GM20431 (cell line): ENCODE measurements around the gene RPS6KC1.
"Not testable (repeated sequence)": the region's sequence is repeated elsewhere in the genome, so short reads cannot be mapped to it uniquely, and the experiment has no call there.

Experiments
- in situ Hi-C: fragments of 300-500 bp; cut with MseI, MboI; formaldehyde crosslinking; loops from one replicate; pipeline ENCODE4 v1.15.0; 2020; ENCODE audit warnings: low sequenced_read_pairs; ENCODE audit not compliant: unreplicated experiment

The RPS6KC1 gene

DNA sequence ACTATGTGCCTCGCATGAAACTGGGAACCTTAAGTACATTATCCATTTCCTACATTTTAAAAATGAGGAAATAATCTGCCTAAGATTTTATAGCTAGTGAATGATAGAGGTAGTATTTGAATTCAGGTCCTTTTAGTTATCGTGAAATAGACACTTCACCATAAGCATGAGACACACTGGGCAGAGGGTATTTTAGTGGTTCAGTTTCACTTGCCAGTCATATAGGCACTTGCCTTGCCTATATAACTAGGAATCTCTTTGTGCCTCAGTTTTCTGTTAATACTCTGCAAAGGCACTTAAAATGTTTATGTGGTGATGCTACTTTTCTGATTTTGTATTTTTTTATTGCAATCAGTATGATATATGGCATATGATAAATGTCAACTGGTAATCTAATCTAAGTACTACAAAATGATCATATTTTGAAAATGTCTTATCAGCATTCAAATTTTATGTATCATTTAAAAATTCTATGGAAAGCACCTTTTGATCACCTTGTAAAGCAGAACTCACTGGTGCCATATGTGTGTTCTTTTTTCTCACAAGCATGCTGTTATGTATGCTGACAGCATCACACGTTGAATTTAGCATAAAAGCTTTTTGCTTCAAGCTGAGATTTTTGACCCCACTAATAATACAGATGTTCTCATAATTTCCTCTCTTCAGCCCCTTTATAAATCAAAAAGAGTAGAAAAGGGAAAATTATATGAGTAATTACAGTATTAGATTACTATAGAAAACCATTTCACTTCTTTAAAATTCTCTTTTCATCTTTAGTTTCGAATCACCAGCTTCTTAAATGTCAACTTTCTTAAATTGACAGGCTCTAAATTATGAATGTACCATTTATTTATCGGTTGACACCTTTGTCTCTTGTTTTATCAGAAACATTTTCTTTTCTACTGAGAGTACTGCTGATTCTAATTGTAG is 52.6 kb downstream of the RPS6KC1 start:
- in situ Hi-C loops, result no loop called here

DNA sequence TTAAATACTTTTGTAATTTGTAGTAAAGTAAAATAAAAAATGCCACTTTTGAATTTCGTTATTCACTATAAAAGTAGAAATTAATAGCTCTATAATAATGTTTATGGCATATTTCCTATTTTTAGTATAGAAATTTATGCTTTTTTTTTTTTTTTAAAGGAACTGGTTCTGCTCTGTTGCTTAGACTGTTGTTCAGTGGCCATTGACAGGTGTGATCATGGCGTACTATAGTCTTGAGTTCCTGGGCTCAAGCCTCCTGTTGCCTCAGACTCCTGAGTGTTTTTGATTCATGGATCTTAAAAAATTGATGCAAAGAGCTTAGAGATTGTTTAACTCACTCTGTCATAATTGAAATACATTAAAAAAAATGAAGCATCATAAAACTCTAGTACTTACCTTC is 53.6 kb downstream of the RPS6KC1 start:
- in situ Hi-C loops, result no loop called here

DNA sequence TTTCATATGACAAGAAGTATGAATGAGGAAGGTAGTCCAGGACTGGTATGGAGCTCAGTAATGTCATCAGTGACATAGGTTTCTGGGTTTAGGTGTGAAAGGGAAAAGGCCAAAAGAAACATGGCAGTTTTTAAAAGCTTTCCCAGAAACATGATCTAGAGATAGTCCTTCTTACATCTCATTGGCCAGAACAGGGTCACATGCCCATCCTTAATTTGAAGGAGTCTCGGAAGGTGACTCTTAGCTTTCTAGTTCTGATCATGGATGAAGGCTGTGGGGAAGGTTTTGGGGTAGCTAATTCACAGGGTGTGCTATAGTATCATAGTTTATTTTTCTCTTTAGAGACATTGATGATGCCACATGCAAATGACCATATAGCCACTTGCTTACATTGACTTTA is 55.3 kb downstream of the RPS6KC1 start:
- in situ Hi-C loops, result no loop called here

- in situ Hi-C loops, result no loop called here
Measured at GRCh38 chr1:213107613-213108012, 56.6 kb downstream of the RPS6KC1 start.

DNA sequence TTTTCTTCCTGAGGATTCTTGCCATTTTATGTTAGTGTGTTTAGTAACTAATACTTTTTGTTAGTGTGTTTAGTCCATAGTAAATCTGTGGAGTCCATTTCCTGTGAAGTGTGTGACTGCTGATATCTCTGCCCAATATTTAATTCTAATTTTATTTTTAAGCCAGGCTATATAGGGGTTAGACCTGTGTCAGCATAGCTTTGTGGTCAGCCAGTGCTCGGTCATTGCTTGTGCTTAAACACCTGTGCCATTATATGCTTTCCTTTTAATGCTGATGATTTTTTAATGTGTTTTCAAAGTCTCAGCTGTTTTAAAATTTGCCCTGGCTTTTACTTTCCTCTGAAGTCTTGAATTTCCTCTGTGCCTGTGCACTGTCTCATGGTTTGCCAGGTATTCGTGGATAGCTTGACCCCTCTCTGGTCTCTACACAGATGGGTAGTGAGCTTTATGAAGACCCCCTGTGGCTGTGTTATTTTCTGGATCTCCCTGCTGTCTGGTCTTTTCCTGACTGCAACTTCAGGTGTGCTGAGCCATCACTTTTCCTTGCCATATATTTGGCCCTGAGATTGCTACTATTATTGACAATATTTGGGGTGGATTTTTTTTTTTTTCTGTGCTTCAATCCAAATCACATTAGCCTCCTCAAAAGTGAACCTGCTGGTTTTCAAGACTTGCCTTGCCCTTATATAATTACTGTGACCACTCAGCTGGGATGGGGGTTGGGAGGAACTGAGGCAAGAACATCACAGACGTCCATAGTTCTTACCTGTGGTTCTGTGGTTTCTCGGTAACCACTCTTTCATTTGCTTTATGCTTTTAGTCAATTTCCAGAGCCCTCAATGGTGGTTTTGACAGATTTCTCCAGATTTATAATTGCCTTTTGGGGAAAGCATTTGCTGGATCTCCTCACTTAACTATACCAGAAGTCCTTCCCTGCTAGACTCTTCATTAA is 59.6 kb downstream of the RPS6KC1 start:
- in situ Hi-C loops, result no loop called here

GRCh38 chr1:213111502-213111901 is 60.5 kb downstream of the RPS6KC1 start:
- in situ Hi-C loops, result no loop called here

DNA sequence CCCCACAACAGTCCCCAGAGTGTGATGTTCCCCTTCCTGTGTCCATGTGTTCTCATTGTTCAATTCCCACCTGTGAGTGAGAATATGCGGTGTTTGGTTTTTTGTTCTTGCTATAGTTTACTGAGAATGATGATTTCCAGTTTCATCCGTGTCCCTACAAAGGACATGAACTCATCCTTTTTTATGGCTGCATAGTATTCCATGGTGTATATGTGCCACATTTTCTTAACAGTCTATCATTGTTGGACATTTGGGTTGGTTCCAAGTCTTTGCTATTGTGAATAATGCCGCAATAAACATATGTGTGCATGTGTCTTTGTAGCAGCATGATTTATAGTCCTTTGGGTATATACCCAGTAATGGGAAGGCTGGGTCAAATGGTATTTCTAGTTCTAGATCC is 61.7 kb downstream of the RPS6KC1 start:
- in situ Hi-C loops, result not testable (repeated sequence)

DNA sequence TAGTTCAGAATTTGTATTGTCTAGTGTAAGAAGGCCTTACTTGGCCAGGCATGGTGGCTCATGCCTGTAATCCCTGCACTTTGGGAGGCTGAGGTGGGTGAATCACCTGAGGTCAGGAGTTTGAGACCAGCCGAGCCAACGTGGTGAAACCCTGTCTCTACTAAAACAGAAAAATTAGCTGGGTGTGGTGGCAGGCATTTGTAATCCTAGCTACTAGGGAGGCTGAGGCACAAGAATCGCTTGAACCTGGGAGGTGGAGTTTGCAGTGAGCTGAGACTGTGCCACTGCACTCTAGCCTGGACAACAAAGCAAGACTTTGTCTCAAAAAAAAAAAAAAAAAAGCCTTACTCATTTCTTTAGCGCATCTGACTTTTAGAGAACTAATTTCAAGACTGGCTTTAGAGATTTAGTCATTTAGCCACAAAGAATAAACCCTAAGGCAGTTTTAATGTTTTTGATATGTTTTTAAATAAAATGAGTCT is 66.7 kb downstream of the RPS6KC1 start:
- in situ Hi-C loops, result not testable (repeated sequence)

GRCh38 chr1:213119794-213120193 is 68.8 kb downstream of the RPS6KC1 start:
- in situ Hi-C loops, result no loop called here

DNA sequence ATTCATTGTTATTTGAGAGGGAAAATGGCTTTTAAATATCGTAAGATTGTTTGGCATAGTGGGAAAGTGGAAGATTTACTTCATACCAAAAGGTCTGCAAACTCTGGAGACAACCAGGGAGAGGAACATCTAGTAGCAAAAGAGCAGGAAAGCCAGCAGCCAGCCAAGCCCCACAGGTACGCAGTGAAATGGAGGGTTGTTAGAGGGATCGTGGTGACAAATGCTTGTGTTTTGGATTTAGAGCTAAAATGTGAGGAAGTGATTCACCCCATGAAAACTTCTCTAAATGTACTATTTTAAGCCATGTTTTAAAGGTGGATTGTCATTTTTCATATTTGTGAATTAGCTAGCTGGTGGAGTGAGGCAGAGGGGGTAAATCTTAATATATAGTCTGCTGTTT is 69.3 kb downstream of the RPS6KC1 start:
- in situ Hi-C loops, result no loop called here

DNA sequence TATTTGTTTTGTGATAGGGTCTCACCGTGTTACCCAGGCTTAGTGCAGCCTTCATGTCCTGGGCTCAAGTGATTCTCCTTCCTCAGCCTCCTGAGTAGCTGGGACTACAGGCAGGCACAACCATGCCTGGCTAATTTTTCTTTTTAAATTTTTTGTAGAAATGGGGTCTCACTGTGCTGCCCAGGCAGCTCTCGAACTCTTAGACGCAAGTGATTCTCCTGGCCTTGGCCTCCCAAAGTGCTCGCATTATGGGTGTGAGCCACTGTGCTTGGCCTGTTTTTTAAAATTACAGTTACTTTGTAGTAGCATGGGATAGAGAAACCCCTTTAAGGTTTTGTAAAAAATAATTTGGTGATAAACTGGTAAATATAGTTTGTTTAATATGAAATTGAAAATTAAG is 69.9 kb downstream of the RPS6KC1 start:
- in situ Hi-C loops, result no loop called here

GRCh38 chr1:213122514-213122929 is 71.5 kb downstream of the RPS6KC1 start:
- in situ Hi-C loops, result no loop called here

- in situ Hi-C loops, result no loop called here
Measured at GRCh38 chr1:213123087-213123486, 72.0 kb downstream of the RPS6KC1 start.

DNA sequence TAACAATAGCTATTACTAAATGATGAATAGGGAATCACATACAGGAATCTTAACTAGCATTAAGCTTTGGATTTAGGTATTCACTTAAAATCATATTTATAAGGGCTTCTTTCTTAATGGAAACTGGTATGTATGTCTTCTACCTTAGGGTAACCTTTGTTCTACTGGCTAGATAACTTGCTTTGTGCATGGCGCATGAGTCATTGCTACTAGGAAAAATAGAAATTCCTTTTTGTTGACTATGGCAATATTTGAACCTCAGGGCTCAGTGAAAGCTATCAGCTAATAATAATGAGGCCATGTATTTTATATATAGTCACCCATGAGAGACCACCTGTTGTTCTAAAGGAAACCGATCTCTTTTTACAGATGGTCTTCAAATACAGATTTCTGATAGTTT is 72.5 kb downstream of the RPS6KC1 start:
- in situ Hi-C loops, result no loop called here

- in situ Hi-C loops, result no loop called here
Measured at GRCh38 chr1:213124590-213124989, 73.5 kb downstream of the RPS6KC1 start.

- in situ Hi-C loops, result no loop called here
Measured at GRCh38 chr1:213125643-213126042, 74.6 kb downstream of the RPS6KC1 start.

- in situ Hi-C loops, result no loop called here
Measured at GRCh38 chr1:213127074-213127473, 76.0 kb downstream of the RPS6KC1 start.

GRCh38 chr1:213131851-213132655 is 81.0 kb downstream of the RPS6KC1 start:
- in situ Hi-C loops, result no loop called here

DNA sequence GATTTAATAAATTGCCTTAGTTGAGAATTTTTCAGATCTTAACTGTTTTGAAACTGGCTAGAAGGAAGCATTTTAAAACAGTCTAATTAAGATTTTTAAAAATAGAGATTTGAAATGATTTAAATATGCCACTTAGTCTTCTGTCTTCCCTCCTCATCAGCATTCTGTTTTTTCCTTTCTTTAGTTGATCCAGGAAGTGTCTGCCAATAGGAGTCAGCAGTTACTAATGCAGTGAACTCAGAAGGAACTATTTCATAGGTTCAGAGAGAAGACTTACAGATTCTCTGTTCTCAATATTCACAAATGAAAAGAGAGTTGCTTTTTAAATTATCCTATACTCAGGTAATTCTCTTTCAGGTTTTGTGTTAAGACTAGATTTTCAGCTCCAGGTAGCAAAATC is 84.5 kb downstream of the RPS6KC1 start:
- in situ Hi-C loops, result no loop called here
